Hepatocyte (in vitro differentiated cells): Measurements from ENCODE around the gene ACSL5. TPM values are rescaled to one million over a fixed set of nuclear protein-coding genes. Genes with fewer than 3 reads are reported as not detected.
"Not testable (repeated sequence)": the region's sequence is repeated elsewhere in the genome, so short reads cannot be mapped to it uniquely, and the experiment has no call there.

Experiments
- DNase-seq: peaks from one replicate; pipeline ENCODE4 v3.0.0-alpha.2; 2016; ENCODE audit warnings: low spot score
- H2AFZ ChIP-seq: fragments of 200-600 bp; sonication (generic); 2 replicates; pipeline ENCODE4 v1.6.0; 2016; ENCODE audit warnings: antibody characterized with exemption, mild to moderate bottlenecking
- H3K27ac ChIP-seq: fragments of 200-600 bp; sonication (generic); 2 replicates; pipeline ENCODE4 v1.5.1; 2016; ENCODE audit warnings: mild to moderate bottlenecking
- H3K27me3 ChIP-seq: fragments of 200-600 bp; sonication (generic); 2 replicates; pipeline ENCODE4 v1.6.1; 2016
- H3K36me3 ChIP-seq: fragments of 200-600 bp; sonication (generic); replicated peaks from 2 replicates; pipeline ENCODE4 v1.5.1; 2016; ENCODE audit warnings: low read depth; ENCODE audit not compliant: insufficient read depth
- H3K4me1 ChIP-seq: fragments of 200-600 bp; sonication (generic); 2 replicates; pipeline ENCODE4 v1.5.1; 2016; ENCODE audit warnings: mild to moderate bottlenecking, moderate library complexity; ENCODE audit not compliant: insufficient read depth
- H3K4me2 ChIP-seq: fragments of 200-600 bp; sonication (generic); 2 replicates; pipeline ENCODE4 v1.6.0; 2016
- H3K4me3 ChIP-seq: fragments of 200-600 bp; sonication (generic); 2 replicates; pipeline ENCODE4 v1.5.1; 2016; ENCODE audit warnings: mild to moderate bottlenecking
- H3K79me2 ChIP-seq: fragments of 200-600 bp; sonication (generic); 2 replicates; pipeline ENCODE4 v1.6.0; 2017; ENCODE audit warnings: mild to moderate bottlenecking
- H3K9me2 ChIP-seq: fragments of 200-600 bp; sonication (generic); replicated peaks from 2 replicates; pipeline ENCODE4 v1.6.0; 2017; ENCODE audit warnings: mild to moderate bottlenecking; ENCODE audit not compliant: insufficient read depth
- H3K9me3 ChIP-seq: fragments of 200-600 bp; sonication (generic); 2 replicates; pipeline ENCODE4 v1.5.1; 2016; ENCODE audit warnings: low read depth, mild to moderate bottlenecking
- H4K20me1 ChIP-seq: fragments of 200-600 bp; sonication (generic); 2 replicates; pipeline ENCODE4 v1.6.0; 2016; ENCODE audit warnings: mild to moderate bottlenecking; ENCODE audit not compliant: insufficient read depth, poor library complexity, severe bottlenecking
- CTCF ChIP-seq: fragments of 200-600 bp; sonication (generic); IDR thresholded peaks from 2 replicates; pipeline ENCODE4 v1.5.1; 2016; ENCODE audit warnings: antibody characterized with exemption, mild to moderate bottlenecking; ENCODE audit not compliant: poor library complexity
- EZH2 ChIP-seq: fragments of 200-600 bp; sonication (generic); IDR thresholded peaks from 2 replicates; pipeline ENCODE4 v1.6.1; 2016; ENCODE audit warnings: antibody characterized with exemption, mild to moderate bottlenecking, borderline replicate concordance
- EZH2phosphoT487 ChIP-seq: fragments of 200-600 bp; sonication (generic); IDR thresholded peaks from one replicate; pipeline ENCODE4 v1.6.1; 2018; ENCODE audit warnings: antibody characterized with exemption, mild to moderate bottlenecking, low read depth, moderate library complexity; ENCODE audit not compliant: unreplicated experiment, severe bottlenecking
- WGBS: methylation state at CpG from one replicate; pipeline ENCODE4 v1.1.6; 2016; ENCODE audit warnings: low lambda C conversion rate; ENCODE audit errors: missing lambda C conversion rate; 5-methylcytosine and 5-hydroxymethylcytosine counted together
- polyA plus RNA-seq: library from polyadenylated mRNA; unstranded; fragments of >200 nt; fragmentation: Nextera tagmentation; extraction: Ambion mirVana; gene quantifications from 2 replicates; pipeline ENCODE4 v1.2.1, GENCODE V29; 2016
- total RNA-seq: library from RNA; depleted of rRNA; stranded (reverse); fragments of >200 nt; gene quantifications from 2 replicates; pipeline ENCODE4 v1.2.3, GENCODE V29; 2014

Gene ACSL5
- total and polyA plus RNA-seq, 2 experiments from 2014 or later: 22.7 to 40.2 TPM

GRCh38 chr10:112369495-112370423, 4.2 kb upstream of the ACSL5 start:
- Histone ChIP-seq H2AFZ (no peak overlapping the region), H3K9me3 (no peaks in the 10 kb centered on the region), H3K4me3 (no peak overlapping the region), H3K27me3 (no peaks in the 10 kb centered on the region), H3K36me3 (no peaks in the 10 kb centered on the region), H3K79me2 (no peaks in the 10 kb centered on the region), H4K20me1 (no peaks in the 10 kb centered on the region), H3K4me2 (no peak overlapping the region), H3K9me2 (no peaks in the 10 kb centered on the region), H3K4me1 (peaks cover 29% of the 10 kb centered on the region), H3K27ac (no peak overlapping the region)
- no peak for DNase-seq
- 92% methylated on average over 34 of the region's 40 CpGs for WGBS
- no peak for TF ChIP-seq EZH2
- TF ChIP-seq EZH2phosphoT487: no peak
- TF ChIP-seq CTCF: no peak

GRCh38 chr10:112370424-112370819, 3.5 kb upstream of the ACSL5 start:
- Histone ChIP-seq H3K4me2 (no peak overlapping the region), H4K20me1 (no peaks in the 10 kb centered on the region), H3K4me3 (no peak overlapping the region), H3K4me1 (peaks cover 26% of the 10 kb centered on the region), H3K27me3 (no peaks in the 10 kb centered on the region), H3K79me2 (no peaks in the 10 kb centered on the region), H2AFZ (no peak overlapping the region), H3K9me2 (no peaks in the 10 kb centered on the region), H3K9me3 (no peaks in the 10 kb centered on the region), H3K36me3 (no peaks in the 10 kb centered on the region), H3K27ac (no peak overlapping the region)
- TF ChIP-seq EZH2phosphoT487 (no peak), CTCF (no peak), EZH2 (no peak)
- 97% methylated on average over 15 of the region's 15 CpGs for WGBS
- no peak for DNase-seq

- not testable (repeated sequence) for H3K9me3 ChIP-seq, H4K20me1 ChIP-seq, H2AFZ ChIP-seq, H3K27me3 ChIP-seq, H3K36me3 ChIP-seq, H3K9me2 ChIP-seq, H3K79me2 ChIP-seq, H3K27ac ChIP-seq, DNase-seq, H3K4me2 ChIP-seq, H3K4me3 ChIP-seq
- H3K4me1 ChIP-seq: peaks cover 19% of the 10 kb centered on the region
- WGBS: 97% methylated on average over 13 of the region's 13 CpGs
These were observed 2.6 kb upstream of the ACSL5 start for GRCh38 chr10:112371326-112371725.

- not testable (repeated sequence) for H3K27me3 ChIP-seq, H3K79me2 ChIP-seq, H4K20me1 ChIP-seq, H3K36me3 ChIP-seq, H3K4me2 ChIP-seq, H3K9me3 ChIP-seq, H2AFZ ChIP-seq, H3K9me2 ChIP-seq, H3K4me3 ChIP-seq, DNase-seq
- WGBS: 90% methylated on average over 11 of the region's 11 CpGs
- Histone ChIP-seq H3K27ac (peak overlapping the region; percentile 6), H3K4me1 (peaks cover 19% of the 10 kb centered on the region)
These were observed 1.6 kb upstream of the ACSL5 start for GRCh38 chr10:112372182-112372810.
